NT2/D1 (cell line): Measurements from ENCODE around the gene BEST4.

Experiments
- YY1 ChIP-seq: IDR thresholded peaks from 2 replicates; pipeline ENCODE4 v1.6.1; 2011; ENCODE audit not compliant: insufficient read length, insufficient read depth
- ZNF274 ChIP-seq: IDR thresholded peaks from 2 replicates; pipeline ENCODE4 v1.6.1; 2011; ENCODE audit warnings: mild to moderate bottlenecking, low read depth, low read length

- TF ChIP-seq YY1, result no peak
- TF ChIP-seq ZNF274, result no peak
These were observed 9.0 kb downstream of the BEST4 start for GRCh38 chr1:44778705-44779576.
